Measurements from ENCODE around the gene RFX5.
"Not testable (repeated sequence)": the region's sequence is repeated elsewhere in the genome, so short reads cannot be mapped to it uniquely, and the experiment has no call there.

The RFX5 gene

DNA sequence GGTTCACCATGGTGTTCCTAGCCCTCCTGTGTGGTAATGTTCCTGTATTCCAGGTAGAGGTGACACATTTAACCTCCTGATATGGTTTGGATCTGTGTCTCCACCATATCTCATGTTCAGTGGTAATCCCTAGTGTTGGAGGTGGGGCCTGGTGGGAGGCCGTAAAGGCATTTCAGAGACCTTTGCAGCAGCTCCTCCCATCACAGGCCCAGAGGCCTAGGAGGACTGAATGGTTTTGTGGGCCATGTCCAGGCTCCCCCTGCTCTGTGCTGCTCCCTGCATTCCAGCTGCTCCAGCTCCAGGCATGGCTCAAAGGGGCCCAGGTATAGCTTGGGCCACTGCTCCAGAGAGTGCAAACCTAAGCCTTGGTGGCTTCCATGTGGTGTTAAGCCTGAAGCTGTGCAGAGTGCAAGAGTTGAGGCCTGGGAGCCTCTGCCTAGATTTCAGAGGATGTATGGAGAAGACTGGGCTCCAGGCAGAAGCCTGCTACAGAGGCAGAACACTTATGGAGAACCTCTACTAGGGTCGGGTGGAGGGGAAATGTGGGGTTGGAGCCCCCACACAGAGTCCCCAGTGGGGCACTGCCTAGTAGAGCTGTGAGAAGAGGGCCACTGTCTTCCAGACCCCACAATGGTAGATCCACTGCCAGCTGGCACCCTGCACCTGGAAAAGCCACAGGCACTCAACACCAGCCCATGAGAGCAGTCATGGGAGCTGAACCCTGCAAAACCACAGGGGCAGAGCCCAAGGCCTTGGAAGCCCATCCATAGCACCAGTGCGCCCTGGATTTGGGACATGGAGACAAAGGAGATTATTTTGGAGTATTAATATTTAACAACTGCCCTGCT, 15.5 kb upstream of the RFX5 start:
- in situ Hi-C loops (cut with MboI; ENCODE audit: low sequenced_read_pairs), result no loop called here

DNA sequence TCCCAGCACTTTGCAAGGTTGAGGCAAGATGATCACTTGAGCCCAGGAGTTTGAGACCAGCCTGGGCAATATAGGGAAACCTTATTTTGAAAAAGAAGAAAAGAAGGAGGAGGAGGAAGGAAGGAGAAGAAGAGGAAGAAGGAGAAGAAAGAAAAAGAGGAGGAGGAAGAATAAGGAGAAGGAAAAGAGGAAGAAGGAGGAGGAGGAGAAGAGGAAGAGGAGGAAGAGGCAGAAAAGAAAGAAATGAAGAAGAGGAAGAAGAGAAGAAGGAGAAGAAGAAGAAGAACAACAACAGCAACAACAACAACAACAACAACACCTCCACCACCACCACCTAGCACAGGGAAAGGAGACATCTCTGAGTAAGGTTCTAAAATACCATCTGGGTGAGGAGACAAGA, 14.8 kb upstream of the RFX5 start:
- in situ Hi-C loops (cut with MboI; ENCODE audit: low sequenced_read_pairs), result no loop called here

DNA sequence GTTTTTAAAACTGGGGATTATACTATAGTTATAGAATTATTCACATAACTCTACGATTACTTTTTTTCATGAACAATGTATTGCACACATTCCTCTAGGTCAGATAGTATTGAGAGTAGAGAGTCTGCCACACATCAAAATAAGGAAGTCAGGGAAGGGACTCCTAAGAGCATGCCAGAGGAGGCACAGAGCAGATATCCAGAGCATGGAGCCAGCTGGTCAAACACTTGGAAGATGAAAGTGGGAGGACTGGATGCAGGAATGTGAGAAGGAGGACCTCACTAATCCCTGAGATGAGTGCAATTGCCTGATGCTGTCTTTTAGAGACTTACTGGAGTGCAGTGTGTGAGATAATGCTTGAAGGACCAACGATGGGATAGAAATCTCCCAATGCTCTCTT, 9.6 kb upstream of the RFX5 start:
- in situ Hi-C loops (cut with MboI; ENCODE audit: low sequenced_read_pairs), result no loop called here

DNA sequence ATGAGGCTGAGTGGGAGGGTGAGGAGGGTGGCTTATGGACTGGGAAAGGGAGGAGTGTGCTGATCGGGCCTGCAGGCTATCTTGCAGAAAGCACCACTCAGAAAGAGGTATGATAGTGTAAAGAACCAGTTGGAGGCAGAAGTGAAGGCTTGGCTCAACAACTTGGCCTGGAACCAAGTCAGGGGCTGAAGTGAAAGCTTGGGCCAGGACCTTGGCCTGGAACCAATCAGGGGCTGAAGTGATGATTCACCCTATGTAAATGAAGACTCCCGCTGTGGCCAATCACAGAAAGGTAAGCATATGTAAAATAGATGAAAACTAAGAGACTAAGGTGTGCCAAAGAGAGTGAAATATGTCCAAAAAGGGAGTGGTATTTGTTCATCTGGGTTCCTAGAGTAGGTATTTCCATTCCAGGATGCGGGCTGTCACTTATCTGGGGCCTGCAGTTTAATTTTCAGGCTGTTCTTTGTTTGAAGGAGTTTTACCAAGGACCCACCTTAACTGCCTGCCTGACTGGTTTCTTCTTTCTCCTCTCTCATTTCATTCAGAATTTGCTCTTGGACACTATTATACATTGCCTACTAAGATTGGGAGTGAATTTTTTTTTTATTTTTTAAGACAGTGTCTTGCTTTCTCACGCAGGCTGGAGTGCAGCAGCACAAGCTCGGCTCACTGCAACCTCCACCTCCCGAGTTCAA, 5.1 kb upstream of the RFX5 start:
- in situ Hi-C loops (cut with MboI; ENCODE audit: low sequenced_read_pairs), result no loop called here

DNA sequence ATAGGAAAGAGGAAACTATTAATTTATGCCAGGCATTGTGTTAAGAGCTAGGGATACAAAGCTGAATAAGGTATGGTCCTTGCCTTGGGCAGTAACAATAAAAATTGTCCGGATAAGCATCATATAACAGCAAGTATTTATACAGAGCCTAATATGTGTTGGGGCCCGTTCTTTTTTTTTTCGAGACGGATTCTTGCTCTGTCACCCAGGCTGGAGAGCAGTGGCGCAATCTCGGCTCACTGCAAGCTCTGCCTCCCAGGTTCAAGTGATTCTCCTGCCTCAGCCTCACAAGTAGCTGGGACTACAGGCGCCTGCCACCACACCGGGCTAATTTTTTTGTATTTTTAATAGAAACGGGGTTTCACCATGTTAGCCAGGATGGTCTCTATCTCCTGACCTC, 3.3 kb upstream of the RFX5 start:
- in situ Hi-C loops (cut with MboI; ENCODE audit: low sequenced_read_pairs), result not testable (repeated sequence)

DNA sequence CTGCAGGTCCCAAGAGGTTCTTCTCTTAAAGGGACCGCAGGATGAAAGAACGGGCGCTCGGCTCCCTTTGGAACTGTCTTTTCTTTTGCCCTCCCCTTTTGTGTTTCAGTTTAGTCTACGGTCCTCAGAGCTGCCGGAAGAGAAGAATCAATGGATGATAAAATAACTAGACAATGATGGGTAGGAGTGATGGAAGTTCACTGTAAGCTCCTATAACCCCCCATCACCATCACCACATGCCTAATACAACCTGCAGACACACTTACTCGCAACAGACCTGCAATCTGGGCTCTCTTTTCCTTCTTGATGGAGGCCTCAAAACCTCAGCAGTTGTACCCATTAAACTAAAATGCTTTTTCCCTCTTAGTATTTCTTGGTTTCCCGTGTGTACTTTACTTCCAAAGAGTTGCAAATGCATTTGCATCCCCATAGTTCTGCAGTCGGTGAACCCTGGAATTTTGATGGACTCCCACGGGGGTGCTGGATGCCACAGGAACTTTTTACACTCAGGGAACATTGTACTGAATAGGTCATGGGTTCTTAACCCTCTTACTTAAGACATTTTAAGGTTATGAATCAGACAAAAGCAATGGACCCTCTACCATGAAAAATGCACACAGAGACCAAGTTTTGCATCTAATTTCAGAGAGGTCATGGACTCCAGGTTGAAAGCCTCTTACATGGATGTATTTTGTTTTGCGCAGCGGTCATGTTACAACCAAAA, 633 bp upstream of the RFX5 start:
- in situ Hi-C loops (cut with MboI; ENCODE audit: low sequenced_read_pairs), result no loop called here

DNA sequence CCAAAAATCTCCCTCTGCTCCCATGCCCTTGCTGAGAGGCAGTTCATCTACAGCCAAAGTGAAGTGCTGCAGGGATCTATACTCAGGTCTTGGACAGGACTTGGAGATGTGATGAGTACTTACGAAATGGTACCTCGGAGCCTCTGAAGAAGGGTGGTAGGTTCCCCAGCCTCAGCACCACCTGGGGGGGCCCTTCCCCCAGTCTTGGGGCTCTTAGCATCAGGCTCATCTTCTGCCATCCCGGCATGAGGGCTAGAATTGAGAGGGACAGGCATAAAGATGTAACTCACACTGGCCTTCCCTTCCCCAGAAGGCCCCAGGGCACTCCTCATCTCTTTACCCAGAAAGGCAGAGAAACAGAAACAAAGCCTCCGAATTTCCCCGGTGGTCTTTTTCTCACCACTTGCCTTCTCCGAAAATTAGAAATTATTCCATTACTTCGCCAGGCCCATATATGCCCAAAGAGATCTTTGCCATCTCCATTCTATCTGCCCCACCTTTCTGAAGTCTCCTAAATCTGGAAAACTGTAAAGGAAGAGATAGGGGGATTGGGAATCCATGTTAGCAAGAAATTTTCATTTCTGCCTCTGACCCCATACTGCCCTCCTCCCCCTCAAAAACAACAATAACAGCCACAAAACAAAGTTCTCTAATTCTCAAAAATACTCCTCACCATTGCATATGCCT, 827 bp downstream of the RFX5 start:
- in situ Hi-C loops (cut with MboI; ENCODE audit: low sequenced_read_pairs), result no loop called here

DNA sequence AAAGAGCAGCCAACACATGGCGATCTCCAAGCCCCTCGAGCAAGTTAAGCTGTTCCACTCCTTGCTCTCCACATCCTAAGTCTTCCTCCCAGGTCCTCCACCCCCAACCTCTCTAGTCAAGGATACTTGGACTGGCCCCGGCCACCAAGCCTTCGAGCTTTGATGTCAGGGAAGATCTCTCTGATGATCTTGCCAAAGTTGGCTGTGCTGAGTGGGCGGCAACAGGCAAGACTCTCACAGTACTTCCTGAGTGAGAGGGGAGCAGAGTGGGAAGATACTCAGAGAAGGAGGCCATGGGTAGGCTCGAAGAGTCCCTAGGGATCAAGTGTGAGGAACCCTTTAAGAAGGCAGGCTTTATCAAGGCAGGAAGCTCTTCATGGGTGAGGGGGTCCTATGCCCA, 2.8 kb downstream of the RFX5 start:
- in situ Hi-C loops (cut with MboI; ENCODE audit: low sequenced_read_pairs), result no loop called here

DNA sequence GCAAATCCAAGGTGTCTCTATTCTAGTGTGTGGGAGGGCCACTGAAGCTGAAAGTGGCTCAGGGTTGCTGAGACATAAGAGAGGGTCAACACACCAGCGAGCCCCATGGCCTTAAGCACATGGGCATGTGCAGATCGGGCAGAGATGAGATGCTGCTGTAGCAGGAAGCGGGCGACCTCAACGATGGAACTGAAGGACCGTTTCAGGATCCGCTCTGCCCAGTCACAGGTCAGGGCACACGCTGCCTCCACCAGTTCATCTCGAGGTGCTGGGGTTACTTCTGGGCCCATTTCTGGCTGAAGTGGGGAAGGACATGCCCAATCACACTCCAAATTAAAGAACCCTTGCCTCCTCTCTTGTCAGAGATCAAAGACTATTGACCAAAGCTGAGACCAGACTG, 3.5 kb downstream of the RFX5 start:
- in situ Hi-C loops (cut with MboI; ENCODE audit: low sequenced_read_pairs), result no loop called here

DNA sequence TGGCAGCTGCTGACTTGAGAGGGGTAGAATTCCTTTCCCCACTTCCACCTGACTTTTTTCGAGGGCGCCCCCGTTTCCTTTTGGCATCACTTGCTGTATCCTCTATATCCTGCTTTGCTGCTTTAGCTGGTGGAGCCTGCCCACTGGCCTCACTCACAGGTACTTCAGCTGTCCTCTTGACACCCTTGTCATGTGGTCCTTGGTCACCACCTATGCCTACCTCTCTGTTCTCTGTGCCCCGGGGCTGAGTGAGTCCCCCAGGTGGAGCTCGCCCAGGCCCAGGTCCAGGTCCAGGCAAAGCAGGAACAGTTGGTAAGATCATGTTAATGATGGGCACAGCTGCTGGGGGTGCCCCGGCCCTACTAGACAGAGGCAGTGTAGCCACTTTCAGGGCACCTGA, 4.5 kb downstream of the RFX5 start:
- in situ Hi-C loops (cut with MboI; ENCODE audit: low sequenced_read_pairs), result no loop called here

DNA sequence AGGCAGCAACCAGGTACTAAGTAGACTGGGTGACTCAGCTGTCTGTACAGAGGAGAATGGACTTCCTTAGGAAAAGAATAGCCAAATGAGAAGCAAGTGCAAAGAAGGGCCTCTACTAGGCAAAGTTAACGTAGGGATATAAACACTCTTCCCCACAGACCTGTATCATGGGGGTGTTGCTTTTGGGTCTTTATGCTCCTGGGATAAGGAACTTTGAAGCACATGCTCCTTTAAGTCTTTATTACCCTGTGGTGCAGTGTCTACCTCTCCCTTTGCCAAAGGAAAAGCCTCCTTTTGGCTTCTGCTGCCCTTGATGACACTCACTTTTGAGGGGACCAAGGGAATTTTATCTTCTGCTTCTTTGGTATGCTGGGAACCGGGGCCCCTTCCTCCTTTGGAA, 5.0 kb downstream of the RFX5 start:
- in situ Hi-C loops (cut with MboI; ENCODE audit: low sequenced_read_pairs), result no loop called here

DNA sequence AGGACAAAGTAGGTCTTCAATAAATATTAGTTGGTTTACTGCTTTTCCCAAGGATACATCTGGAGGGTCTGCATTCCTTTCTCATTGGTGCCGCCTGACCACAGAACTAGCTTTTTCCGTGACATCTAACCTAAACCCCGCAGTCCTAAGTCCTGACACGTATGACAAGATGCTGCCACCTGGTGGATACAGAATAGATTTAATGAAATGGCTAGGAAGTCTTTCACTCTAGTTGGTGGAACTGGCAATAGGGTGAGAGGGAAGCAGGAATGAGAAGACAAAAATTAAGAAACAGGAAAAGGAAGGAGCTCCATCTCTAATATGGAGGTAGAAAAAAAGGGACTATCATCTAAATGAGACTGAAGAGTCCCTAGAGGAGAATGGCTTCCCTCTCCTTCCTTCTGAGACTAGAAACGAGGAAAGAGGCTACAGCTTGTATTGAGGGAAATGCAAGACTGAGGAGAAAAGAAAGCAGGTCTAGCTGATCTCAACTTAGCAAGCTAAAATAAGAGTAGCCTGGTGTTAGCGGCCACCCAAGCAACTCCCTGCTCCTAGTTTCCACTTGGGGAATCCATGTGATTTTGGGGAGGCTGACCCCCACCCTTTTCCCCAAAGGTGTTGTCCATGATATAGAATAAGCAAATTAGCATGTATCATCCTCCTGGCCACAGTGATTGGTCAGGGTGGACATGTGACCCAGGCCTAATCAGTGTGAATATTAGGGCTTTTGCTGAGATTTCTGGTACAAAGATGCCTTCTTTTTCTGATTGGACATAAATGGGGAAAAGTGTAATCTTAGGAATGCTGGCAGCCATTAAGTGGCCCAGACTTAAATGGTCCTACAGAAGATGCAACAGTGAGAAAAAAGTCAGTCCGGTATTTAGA, 5.9 kb downstream of the RFX5 start:
- in situ Hi-C loops (cut with MboI; ENCODE audit: low sequenced_read_pairs), result no loop called here

DNA sequence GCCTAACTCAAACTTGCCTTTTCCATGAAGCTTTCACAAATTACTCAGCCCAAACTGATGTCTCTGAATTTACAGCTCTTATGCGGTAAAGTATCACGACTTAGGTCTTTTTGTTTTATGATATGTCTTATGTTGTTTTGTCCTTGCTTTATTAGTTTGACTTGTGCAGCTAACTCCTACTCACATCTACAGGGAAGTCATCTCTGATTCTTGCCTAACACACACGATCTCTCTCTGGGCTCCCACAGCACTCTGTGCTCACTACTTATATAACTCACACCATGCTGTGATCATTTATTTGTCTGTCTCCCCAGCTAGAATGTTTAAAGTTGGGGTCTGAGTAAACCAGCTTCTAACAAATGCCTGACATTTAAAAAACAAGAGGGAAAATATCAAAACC, 10.5 kb downstream of the RFX5 start:
- in situ Hi-C loops (cut with MboI; ENCODE audit: low sequenced_read_pairs), result no loop called here

DNA sequence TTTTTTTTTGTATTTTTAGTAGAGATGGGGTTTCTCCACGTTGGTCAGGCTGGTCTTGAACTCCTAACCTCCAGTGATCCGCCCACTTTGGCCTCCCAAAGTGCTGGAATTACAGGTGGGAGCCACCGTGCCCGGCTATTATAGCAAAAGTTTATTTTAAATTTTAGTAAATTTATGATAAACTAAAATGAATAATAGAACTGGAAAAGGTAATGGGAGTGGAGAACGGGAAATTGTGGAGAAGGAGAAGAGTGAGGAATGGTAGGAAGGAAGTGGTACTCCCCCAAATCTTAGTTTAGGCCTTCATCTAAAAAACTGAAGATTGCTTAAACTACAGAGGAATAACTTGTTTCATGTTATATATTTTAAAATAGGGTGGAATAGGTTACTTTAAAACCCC, 12.2 kb downstream of the RFX5 start:
- in situ Hi-C loops (cut with MboI; ENCODE audit: low sequenced_read_pairs), result no loop called here

DNA sequence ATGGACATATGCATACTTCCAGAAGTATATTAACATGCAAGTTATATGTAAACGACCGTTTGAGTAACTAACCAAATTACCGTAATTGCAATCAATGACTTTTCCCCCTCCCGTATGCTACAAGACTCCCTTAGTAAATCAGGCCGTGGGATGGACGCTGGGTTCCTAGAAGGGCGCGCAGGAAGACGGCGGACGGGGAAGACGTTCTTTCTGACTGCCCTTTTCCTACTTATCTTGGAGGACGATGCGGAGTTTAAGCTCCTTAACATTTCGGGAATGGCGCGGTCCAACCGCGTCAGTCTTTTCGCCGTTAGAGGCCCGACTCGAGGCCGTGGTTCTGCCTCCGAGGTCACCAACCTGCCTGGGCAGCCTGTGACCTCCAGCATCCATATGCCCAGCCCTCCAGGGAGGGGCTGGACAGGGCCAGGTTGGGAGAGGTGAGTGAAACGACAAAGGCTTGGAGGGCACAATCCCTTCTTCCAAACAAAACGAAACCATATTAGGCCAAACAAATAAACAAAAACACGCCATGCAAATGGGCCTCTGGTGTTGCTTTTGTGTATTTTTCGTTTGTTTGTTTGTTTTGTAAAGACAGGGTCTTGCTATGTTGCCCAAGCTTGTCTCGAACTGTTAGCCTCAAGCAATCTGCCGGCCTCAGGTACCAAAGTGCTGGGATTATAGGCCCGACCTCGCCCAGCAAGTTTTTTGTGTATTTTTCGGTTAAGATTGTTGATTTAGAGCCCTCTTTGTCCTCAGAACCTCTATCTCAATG, 19.0 kb downstream of the RFX5 start:
- in situ Hi-C loops (cut with MboI; ENCODE audit: low sequenced_read_pairs), result no loop called here

DNA sequence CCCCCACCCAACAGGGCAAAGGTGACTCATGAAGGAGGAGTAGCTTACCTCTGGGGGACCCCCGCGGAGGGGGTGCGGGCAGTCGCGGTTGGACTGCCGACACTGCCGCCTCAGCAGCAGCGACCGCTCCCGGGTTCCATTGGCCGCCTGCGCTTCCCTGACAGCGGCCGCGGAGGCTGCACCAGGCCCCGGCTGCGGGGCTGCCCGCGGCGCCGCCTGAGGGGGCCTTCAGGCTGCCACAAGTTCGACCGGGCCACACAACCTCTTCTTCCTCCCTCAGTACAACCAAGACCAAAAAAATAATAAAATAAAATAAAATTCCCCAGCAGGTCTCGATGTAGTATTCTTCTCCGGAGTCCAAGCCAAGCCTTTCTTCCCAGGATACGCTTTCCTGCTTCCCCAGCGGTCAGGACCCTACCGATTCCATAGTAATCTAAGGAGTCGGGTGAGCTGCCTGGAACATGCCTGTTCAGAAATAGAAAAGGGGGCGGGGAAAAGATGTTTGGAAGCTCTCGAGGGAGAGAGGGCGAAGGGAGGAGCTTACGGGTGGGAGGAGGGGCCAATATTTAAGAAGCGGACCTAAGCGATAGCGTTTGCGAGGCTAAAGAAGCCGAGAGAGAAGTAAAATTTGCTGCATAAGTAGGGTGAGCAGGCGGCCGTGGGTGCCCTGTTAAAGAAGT, 19.7 kb downstream of the RFX5 start, which contains the start of gene PI4KB:
PI4KB (minus strand) TSS at position 194 of the 680 bp plus-strand sequence. CDS start 10,935 bp downstream, outside the sequence.
- in situ Hi-C loops (cut with MboI; ENCODE audit: low sequenced_read_pairs), result no loop called here

DNA sequence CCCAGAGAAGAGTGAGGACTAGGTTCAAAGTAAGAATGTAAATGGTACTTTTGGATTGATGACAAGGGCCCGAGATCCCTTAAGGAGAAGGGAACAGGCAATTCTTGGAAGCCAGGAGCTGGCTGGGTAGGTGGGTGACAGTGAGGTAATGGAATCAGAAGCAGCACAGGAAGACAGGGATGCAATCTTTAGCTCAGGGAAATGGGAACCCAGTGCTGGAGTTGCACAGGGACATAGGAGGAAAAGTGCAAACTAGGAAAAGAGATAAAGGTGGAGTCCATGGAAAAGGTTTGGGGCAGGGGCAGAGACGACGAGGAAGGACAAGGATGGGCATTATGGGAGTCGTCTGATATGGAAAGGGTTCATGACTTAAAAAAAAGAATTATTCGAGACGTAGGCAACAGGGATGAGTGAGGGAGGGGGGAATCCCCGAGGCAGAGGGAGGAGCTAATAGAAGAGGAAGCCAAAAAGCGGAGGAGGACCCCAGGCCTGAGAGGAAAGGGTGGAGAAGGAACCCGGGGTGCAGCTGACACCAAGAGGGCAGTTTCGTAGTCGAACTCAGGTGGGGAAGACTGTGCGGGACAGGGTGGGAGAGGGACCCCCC, 20.3 kb downstream of the RFX5 start:
- in situ Hi-C loops (cut with MboI; ENCODE audit: low sequenced_read_pairs), result no loop called here

DNA sequence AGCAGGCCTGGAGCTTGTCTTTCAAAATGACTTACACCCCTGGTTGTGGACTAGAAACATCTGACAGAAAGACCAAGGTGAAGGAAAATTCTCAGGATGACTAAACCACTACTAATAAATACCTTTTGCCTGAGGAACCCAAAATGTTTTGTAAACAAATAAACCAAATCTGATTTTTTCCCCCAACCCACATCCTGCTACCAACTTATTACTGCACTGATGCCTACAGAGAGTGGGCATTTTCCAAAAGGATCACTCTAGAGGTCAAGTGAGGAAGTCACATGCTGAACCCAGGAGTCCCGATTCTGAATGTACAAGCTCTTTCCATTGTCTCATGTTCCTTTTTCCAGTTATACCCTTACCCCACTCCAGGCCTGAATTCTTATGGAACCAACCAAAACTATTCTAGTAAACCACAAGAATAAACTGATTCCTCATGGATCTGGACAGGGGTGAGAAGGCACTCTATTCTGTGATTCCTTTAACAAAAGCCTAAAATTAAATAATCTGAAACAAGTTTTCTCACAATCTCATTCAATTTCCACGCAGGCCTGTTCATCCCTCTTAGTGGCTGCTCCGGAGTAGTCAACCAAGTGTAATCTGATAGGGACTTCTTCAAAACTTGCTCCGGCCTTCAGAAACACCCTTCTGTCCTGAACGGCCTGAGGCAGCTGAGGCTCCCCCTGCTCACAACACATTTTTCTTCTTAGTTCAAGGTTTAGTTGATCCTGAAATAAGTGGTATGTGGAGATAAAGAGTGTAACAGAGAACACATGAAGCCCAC, 21.2 kb downstream of the RFX5 start:
- in situ Hi-C loops (cut with MboI; ENCODE audit: low sequenced_read_pairs), result no loop called here

All from HL-60/S4 treated with phorbol 12-myristate 13-acetate at 8.2 ng/mL for 4 days and 3 days (cell line).